ENCODE measurements around the gene SCARB2. TPM values are rescaled to one million over a fixed set of nuclear protein-coding genes. Genes with fewer than 3 reads are reported as not detected.
A peak's percentile ranks its signal among the peaks of the same experiment; 100 is the strongest.
"Not testable (repeated sequence)": the region's sequence is repeated elsewhere in the genome, so short reads cannot be mapped to it uniquely, and the experiment has no call there.

Gene SCARB2
- total RNA-seq, 1 donor from 2014 or later = 190 TPM

DNA sequence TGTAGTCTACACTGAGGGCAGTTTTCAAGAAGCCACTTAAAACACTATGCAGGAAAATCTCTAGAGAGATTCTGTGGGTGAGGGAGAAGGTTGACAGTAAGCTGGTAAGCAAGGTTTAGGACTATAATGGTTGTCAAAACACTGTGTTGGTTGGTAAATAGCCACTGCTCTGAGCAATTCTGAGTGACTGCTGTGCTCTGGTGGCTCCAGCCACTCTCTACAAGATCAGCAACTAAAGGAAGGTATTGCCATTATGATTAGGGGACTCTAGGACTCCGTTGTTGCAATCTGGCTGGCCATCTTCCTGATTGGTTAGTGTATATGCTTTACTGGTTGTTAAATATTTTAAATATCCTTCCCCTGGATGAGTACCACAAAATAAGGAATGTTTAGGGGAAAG, 32.4 kb upstream of the SCARB2 start:
- TF ChIP-seq, protein P1, sequence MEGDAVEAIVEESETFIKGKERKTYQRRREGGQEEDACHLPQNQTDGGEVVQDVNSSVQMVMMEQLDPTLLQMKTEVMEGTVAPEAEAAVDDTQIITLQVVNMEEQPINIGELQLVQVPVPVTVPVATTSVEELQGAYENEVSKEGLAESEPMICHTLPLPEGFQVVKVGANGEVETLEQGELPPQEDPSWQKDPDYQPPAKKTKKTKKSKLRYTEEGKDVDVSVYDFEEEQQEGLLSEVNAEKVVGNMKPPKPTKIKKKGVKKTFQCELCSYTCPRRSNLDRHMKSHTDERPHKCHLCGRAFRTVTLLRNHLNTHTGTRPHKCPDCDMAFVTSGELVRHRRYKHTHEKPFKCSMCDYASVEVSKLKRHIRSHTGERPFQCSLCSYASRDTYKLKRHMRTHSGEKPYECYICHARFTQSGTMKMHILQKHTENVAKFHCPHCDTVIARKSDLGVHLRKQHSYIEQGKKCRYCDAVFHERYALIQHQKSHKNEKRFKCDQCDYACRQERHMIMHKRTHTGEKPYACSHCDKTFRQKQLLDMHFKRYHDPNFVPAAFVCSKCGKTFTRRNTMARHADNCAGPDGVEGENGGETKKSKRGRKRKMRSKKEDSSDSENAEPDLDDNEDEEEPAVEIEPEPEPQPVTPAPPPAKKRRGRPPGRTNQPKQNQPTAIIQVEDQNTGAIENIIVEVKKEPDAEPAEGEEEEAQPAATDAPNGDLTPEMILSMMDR (IDR thresholded peaks at IDR 0.05) = peak; percentile 10
- Histone ChIP-seq H3K9me3 (no peaks in the 10 kb centered on the region), H3K4me3 (no peak overlapping the region), H3K27ac (no peak overlapping the region), H3K4me1 (peaks cover 1% of the 10 kb centered on the region), H3K36me3 (no peaks in the 10 kb centered on the region), H3K27me3 (no peaks in the 10 kb centered on the region)
- ATAC-seq (no peak), DNase-seq (no peak)
- intact Hi-C loops (cut with DNase I) = no loop called here

DNA sequence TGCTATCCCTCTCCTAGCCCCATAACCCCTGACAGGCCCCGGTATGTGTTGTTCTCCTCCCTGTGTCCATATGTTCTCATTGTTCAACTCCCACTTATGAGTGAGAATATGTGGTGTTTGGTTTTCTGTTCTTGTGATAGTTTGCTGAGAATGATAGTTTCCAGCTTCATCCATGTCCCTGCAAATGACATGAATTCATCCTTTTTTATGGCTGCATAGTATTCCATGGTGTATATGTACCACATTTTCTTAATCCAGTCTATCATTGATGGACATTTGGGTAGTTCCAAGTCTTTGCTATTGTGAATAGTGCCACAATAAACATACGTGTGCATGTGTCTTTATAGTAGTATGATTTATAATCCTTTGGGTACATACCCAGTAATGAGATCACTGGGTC, 30.3 kb upstream of the SCARB2 start:
- ATAC-seq; H3K4me1 ChIP-seq; H3K27me3 ChIP-seq; H3K4me3 ChIP-seq; H3K27ac ChIP-seq; H3K9me3 ChIP-seq; DNase-seq; H3K36me3 ChIP-seq; intact Hi-C loops (cut with DNase I): not testable (repeated sequence)

DNA sequence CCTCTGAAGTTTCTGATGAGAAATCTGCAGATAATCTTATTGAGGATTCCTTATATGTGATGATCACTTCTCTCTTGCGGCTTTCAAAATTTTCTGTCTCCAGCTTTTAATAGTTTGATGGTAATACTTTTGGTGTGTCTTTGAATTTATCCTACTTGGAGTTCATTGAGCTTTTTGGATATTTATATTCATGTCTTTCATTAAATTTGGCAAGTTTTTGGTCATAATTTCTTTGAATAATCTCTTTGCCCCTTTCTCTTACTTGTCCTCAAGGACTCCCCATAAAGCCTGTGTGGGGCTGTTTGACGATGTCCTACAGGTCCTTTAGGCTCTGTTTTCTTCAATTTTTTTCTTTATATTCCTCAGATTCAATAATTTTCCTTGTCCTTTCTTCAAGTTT, 26.6 kb upstream of the SCARB2 start:
- TF ChIP-seq, protein P1 (IDR thresholded peaks at IDR 0.05) = no peak
- intact Hi-C loops (cut with DNase I) = no loop called here
- H3K27ac ChIP-seq = no peak overlapping the region
- no peaks in the 10 kb centered on the region for H3K4me1 ChIP-seq
- DNase-seq (no peak), ATAC-seq (no peak)
- H3K4me3 ChIP-seq = no peak overlapping the region
- no peaks in the 10 kb centered on the region for H3K36me3 ChIP-seq
- H3K9me3 ChIP-seq = no peaks in the 10 kb centered on the region
- no peaks in the 10 kb centered on the region for H3K27me3 ChIP-seq

DNA sequence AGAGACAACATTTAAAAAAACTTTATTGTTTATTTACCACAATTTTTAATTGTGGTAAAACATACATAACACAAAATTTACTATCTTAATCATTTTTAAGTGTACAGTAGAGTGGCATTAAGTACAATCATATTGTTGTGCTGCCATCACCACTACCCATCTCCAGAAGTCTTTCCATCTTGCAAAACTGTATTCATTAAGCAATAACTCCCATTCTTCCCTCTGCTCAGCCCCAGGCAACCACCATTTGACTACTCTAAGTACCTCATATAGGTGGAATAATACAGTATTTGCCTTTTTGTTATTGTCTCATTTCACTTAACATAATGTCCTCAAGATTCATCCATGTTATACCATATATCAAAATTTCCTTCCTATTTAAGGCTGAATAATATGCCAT, 25.1 kb upstream of the SCARB2 start:
- intact Hi-C loops (cut with DNase I) = no loop called here
- Histone ChIP-seq H3K27me3 (no peaks in the 10 kb centered on the region), H3K9me3 (no peaks in the 10 kb centered on the region), H3K4me3 (no peak overlapping the region), H3K36me3 (no peaks in the 10 kb centered on the region), H3K4me1 (peaks cover 3% of the 10 kb centered on the region), H3K27ac (no peak overlapping the region)
- TF ChIP-seq, protein P1 (IDR thresholded peaks at IDR 0.05) = no peak
- ATAC-seq (no peak), DNase-seq (no peak)

DNA sequence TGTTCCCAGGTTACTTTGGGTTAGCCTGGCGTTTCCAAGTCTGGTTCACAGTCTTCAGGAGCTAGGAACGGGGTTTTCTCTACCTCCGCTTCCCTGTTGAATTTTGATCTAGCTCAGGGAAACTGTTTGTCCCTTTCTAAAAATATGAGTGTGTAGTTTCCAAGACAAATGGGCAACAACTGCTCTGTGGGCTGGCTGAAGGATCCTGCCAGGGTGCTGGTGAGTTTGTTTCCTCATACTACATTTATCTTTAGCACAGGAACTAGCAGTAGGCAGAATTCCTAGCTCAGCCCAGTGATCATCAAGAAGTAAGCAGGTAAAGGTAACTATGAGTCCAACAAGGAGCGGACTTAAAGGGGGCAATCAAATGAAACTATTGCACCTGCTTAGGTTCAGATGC, 24.6 kb upstream of the SCARB2 start:
- intact Hi-C loops (cut with DNase I) = no loop called here
- Histone ChIP-seq H3K27ac (no peak overlapping the region), H3K4me1 (peaks cover 3% of the 10 kb centered on the region), H3K9me3 (no peaks in the 10 kb centered on the region), H3K36me3 (no peaks in the 10 kb centered on the region), H3K4me3 (no peak overlapping the region), H3K27me3 (no peaks in the 10 kb centered on the region)
- ATAC-seq (no peak), DNase-seq (no peak)
- TF ChIP-seq, protein P1 (IDR thresholded peaks at IDR 0.05) = no peak

DNA sequence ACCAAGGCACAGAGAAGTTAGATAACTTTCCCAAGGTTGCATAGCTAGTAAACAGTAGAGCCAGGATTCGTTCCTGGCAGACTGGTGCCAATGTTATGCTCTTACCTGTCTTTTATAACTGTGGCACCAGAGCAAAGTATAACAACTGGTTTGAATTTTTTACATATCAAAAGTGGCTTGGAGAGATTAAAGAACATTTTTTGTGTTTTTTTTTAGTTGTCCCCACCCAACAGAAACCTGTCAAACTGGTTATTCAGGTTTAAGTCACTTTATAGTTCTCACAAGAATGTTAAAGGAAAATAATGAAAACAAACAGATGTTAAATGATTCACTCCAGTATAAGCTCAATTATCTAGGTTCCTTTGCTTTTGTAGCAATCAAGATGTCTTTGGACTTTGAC, 22.3 kb upstream of the SCARB2 start:
- ATAC-seq = peak; percentile 67
- H3K4me1 ChIP-seq = peaks cover 11% of the 10 kb centered on the region
- H3K36me3 ChIP-seq = no peaks in the 10 kb centered on the region
- H3K27me3 ChIP-seq = no peaks in the 10 kb centered on the region
- intact Hi-C loops (cut with DNase I) = no loop called here
- no peak overlapping the region for H3K4me3 ChIP-seq
- TF ChIP-seq, protein P1 (IDR thresholded peaks at IDR 0.05) = no peak
- DNase-seq = no peak
- no peaks in the 10 kb centered on the region for H3K9me3 ChIP-seq
- H3K27ac ChIP-seq = peak overlapping the region; percentile 19
